H1 (cell line): ENCODE results near the gene CHRNA4. TPM values are rescaled to one million over a fixed set of nuclear protein-coding genes. Genes with fewer than 3 reads are reported as not detected.

Experiments used
- CTCF ChIA-PET: fragments of 300-600 bp; sonication (Branson Sonifier 250); formaldehyde crosslinking; loops from one replicate; lab custom pipeline; 2021; ENCODE audit not compliant: partially characterized antibody; lab: Charles Lee
- POLR2A ChIA-PET: fragments of 300-600 bp; sonication (Branson Sonifier 250); formaldehyde crosslinking; loops from one replicate; lab custom pipeline; 2021; ENCODE audit warnings: inconsistent platforms; ENCODE audit not compliant: partially characterized antibody; lab: Charles Lee
- DNase-seq, 2 experiments: peaks; one replicate each; pipeline versions ENCODE4 v3.0.0 to v3.0.0-alpha.2; 2010 to 2022; ENCODE audit warnings: low spot score in 2 of 2, low read depth in 1 of 2, mixed read lengths in 1 of 2
- FAIRE-seq: peaks from 2 replicates; lab custom pipeline; 2011; peaks lifted over from hg19 to GRCh38; lab: Jason Lieb, UNC
- H2AFZ ChIP-seq: 2 replicates; pipeline ENCODE4 v1.8.1; 2012; ENCODE audit warnings: low read length, inconsistent platforms
- H2AK5ac ChIP-seq: 2 replicates; pipeline ENCODE4 v1.6.1; 2013; ENCODE audit warnings: low read depth, low read length
- H2BK120ac ChIP-seq: replicated peaks from 2 replicates; pipeline ENCODE3; 2013; ENCODE audit warnings: low read depth, low read length, inconsistent platforms
- H2BK12ac ChIP-seq: 2 replicates; pipeline ENCODE4 v1.6.1; 2013; ENCODE audit warnings: low read depth, low read length
- H2BK15ac ChIP-seq: 2 replicates; pipeline ENCODE4 v1.6.1; 2013; ENCODE audit warnings: low read length
- H2BK20ac ChIP-seq: 2 replicates; pipeline ENCODE4 v1.6.1; 2013; ENCODE audit warnings: low read length
- H2BK5ac ChIP-seq: 2 replicates; pipeline ENCODE4 v1.6.1; 2013; ENCODE audit warnings: low read depth, low read length
- H3K14ac ChIP-seq: 2 replicates; pipeline ENCODE4 v1.6.1; 2013; ENCODE audit warnings: inconsistent platforms; ENCODE audit not compliant: insufficient read length
- H3K18ac ChIP-seq: 2 replicates; pipeline ENCODE4 v1.6.1; 2013; ENCODE audit warnings: low read length; ENCODE audit errors: extremely low read depth
- H3K23ac ChIP-seq: 2 replicates; pipeline ENCODE4 v1.6.1; 2013; ENCODE audit warnings: inconsistent platforms; ENCODE audit not compliant: insufficient read length
- H3K23me2 ChIP-seq: 2 replicates; pipeline ENCODE4 v1.6.1; 2013; ENCODE audit warnings: low read depth, low read length
- H3K27ac ChIP-seq: 2 replicates; pipeline ENCODE4 v1.6.1; 2011; ENCODE audit warnings: low read depth, low read length, inconsistent platforms
- H3K27me3 ChIP-seq, 4 experiments: replicated peaks in 1 of 4; 1 replicate in 1 of 4; 2 replicates in 3 of 4; pipeline versions ENCODE4 v1.6.1 to v1.8.1; 2011 to 2013; ENCODE audit warnings: low read length in 3 of 4, mild to moderate bottlenecking in 3 of 4, inconsistent platforms in 2 of 4, mixed read lengths in 2 of 4, moderate library complexity in 1 of 4; ENCODE audit not compliant: control insufficient read depth in 3 of 4, insufficient read depth in 3 of 4; ENCODE audit errors: extremely low read depth in 1 of 4
- H3K36me3 ChIP-seq, 4 experiments: 2 replicates each; pipeline versions ENCODE4 v1.6.1 to v1.8.1; 2011 to 2013; ENCODE audit warnings: mild to moderate bottlenecking in 4 of 4, low read length in 3 of 4, moderate library complexity in 2 of 4, control low read depth in 1 of 4, inconsistent platforms in 1 of 4; ENCODE audit not compliant: insufficient read depth in 4 of 4, control insufficient read depth in 2 of 4
- H3K4ac ChIP-seq: replicated peaks from 2 replicates; pipeline ENCODE3; 2013; ENCODE audit warnings: low read length, low read depth, mixed read lengths, inconsistent platforms; ENCODE audit not compliant: insufficient read length
- H3K4me1 ChIP-seq, 4 experiments: replicated peaks in 1 of 4; 1 replicate in 1 of 4; 2 replicates in 3 of 4; pipeline versions ENCODE4 v1.6.1 to v1.8.1; 2011 to 2013; ENCODE audit warnings: low read length in 3 of 4, inconsistent platforms in 2 of 4, mixed read lengths in 1 of 4; ENCODE audit not compliant: insufficient read depth in 4 of 4, control insufficient read depth in 3 of 4
- H3K4me2 ChIP-seq, 2 experiments: 2 replicates each; pipeline versions ENCODE4 v1.6.1 to v1.8.1; 2011 to 2013; ENCODE audit warnings: low read depth in 2 of 2, low read length in 2 of 2, control low read depth in 1 of 2, inconsistent platforms in 1 of 2, mild to moderate bottlenecking in 1 of 2; ENCODE audit not compliant: insufficient read depth in 1 of 2
- H3K4me3 ChIP-seq, 4 experiments: fragments of 200-600, 300-600 bp in 1 of 4; sonication (generic), shearing (Covaris generic), sonication (Bioruptor Twin) in 1 of 4; 2 replicates each; pipeline versions ENCODE4 v1.5.1 to v1.8.1; 2011 to 2016; ENCODE audit warnings: low read length in 4 of 4, low read depth in 3 of 4, control low read depth in 2 of 4, inconsistent platforms in 2 of 4, mild to moderate bottlenecking in 2 of 4, mixed read lengths in 1 of 4, moderate library complexity in 1 of 4; ENCODE audit not compliant: insufficient read depth in 2 of 4; ENCODE audit errors: extremely low read depth in 1 of 4
- H3K56ac ChIP-seq: replicated peaks from 2 replicates; pipeline ENCODE3; 2013; ENCODE audit warnings: low read depth, mild to moderate bottlenecking, mixed read lengths, low read length, inconsistent platforms; ENCODE audit not compliant: insufficient read length
- H3K79me1 ChIP-seq: 2 replicates; pipeline ENCODE4 v1.6.1; 2013; ENCODE audit warnings: low read depth, low read length, control low read depth
- H3K79me2 ChIP-seq, 2 experiments: 2 replicates each; pipeline versions ENCODE4 v1.6.1 to v1.8.1; 2012 to 2013; ENCODE audit warnings: low read length in 2 of 2, mild to moderate bottlenecking in 2 of 2, inconsistent platforms in 1 of 2; ENCODE audit not compliant: insufficient read depth in 2 of 2, control insufficient read depth in 1 of 2
- H3K9ac ChIP-seq, 4 experiments: replicated peaks in 1 of 4; 1 replicate in 1 of 4; 2 replicates in 3 of 4; pipeline versions ENCODE4 v1.6.1 to v1.8.1; 2011 to 2013; ENCODE audit warnings: low read depth in 3 of 4, low read length in 3 of 4, control low read depth in 2 of 4, mild to moderate bottlenecking in 2 of 4, moderate library complexity in 2 of 4, inconsistent platforms in 1 of 4; ENCODE audit errors: extremely low read depth in 1 of 4
- H3K9me3 ChIP-seq, 2 experiments: 2 replicates each; pipeline versions ENCODE4 v1.6.1 to v1.8.1; 2012 to 2013; ENCODE audit warnings: mild to moderate bottlenecking in 2 of 2, moderate library complexity in 2 of 2, control low read depth in 1 of 2, inconsistent platforms in 1 of 2, low read depth in 1 of 2, low read length in 1 of 2, mixed read lengths in 1 of 2; ENCODE audit not compliant: insufficient read depth in 2 of 2
- H4K20me1 ChIP-seq, 2 experiments: replicated peaks in 1 of 2; 2 replicates each; pipeline versions ENCODE3 to v1.8.1; 2011 to 2013; ENCODE audit warnings: inconsistent platforms in 2 of 2, low read length in 2 of 2, mild to moderate bottlenecking in 1 of 2; ENCODE audit not compliant: insufficient read depth in 2 of 2, control insufficient read depth in 1 of 2
- H4K5ac ChIP-seq: 2 replicates; pipeline ENCODE4 v1.6.1; 2013; ENCODE audit warnings: low read length, low read depth, mixed read lengths, inconsistent platforms; ENCODE audit not compliant: insufficient read length
- H4K8ac ChIP-seq: 2 replicates; pipeline ENCODE4 v1.8.0; 2013; ENCODE audit warnings: mild to moderate bottlenecking, moderate library complexity, low read length, inconsistent platforms; ENCODE audit not compliant: insufficient read depth; ENCODE audit errors: extremely low read depth
- H4K91ac ChIP-seq: replicated peaks from 2 replicates; pipeline ENCODE3; 2013; ENCODE audit warnings: low read length, mixed read lengths, inconsistent platforms; ENCODE audit not compliant: insufficient read length
- CTBP2 ChIP-seq: IDR thresholded peaks from 2 replicates; pipeline ENCODE4 v1.7.0; 2011; ENCODE audit warnings: borderline replicate concordance, mild to moderate bottlenecking, moderate library complexity, mixed read lengths, low read length; ENCODE audit not compliant: insufficient read depth, insufficient read length
- EGR1 ChIP-seq: IDR thresholded peaks from 2 replicates; pipeline ENCODE4 v1.6.1; 2011; ENCODE audit warnings: low read depth, low read length, borderline replicate concordance
- HDAC2 ChIP-seq, 2 experiments: fragments of 300-600 bp in 1 of 2; sonication (generic) in 1 of 2; IDR thresholded peaks; 2 replicates each; pipeline ENCODE4 v1.6.1; 2011 to 2012; ENCODE audit warnings: low read depth in 2 of 2, low read length in 2 of 2, mild to moderate bottlenecking in 2 of 2, moderate library complexity in 2 of 2, borderline replicate concordance in 1 of 2, inconsistent platforms in 1 of 2
- ZNF274 ChIP-seq: IDR thresholded peaks from 2 replicates; pipeline ENCODE4 v1.7.0; 2012; ENCODE audit warnings: low read length, borderline replicate concordance; ENCODE audit errors: extremely low read depth
- WGBS, 2 experiments: shearing (Covaris generic) in 1 of 2; methylation state at CpG; one replicate each; pipeline versions ENCODE4 v1.1.6 to v1.1.7; 2013 to 2015; ENCODE audit warnings: low lambda C conversion rate in 2 of 2, mixed read lengths in 2 of 2, inconsistent platforms in 1 of 2, low coverage in 1 of 2, missing lambda C conversion rate in 1 of 2; ENCODE audit not compliant: insufficient replicate concordance in 2 of 2, insufficient coverage in 1 of 2, insufficient read length in 1 of 2; ENCODE audit errors: extremely low coverage in 1 of 2, missing lambda C conversion rate in 1 of 2; 5-methylcytosine and 5-hydroxymethylcytosine counted together
- polyA plus RNA-seq, 7 experiments: library from polyadenylated mRNA; depleted of rRNA in 3 of 7; stranded (reverse) in 5 of 7; unstranded in 2 of 7; fragments of >200 nt in 5 of 7; fragments of 200-250 nt in 2 of 7; gene quantifications; 1 replicate in 5 of 7; 2 replicates in 1 of 7; 4 replicates in 1 of 7; pipeline versions ENCODE4 v1.2.1 to v1.2.3, GENCODE V29; 2011 to 2013; ENCODE audit warnings: missing spikeins in 2 of 7, mixed read lengths in 2 of 7
- total RNA-seq: library from RNA; stranded (reverse); fragmentation: NEBNext Ultra II Directional; extraction: Animal tissue kit (Norgen Biotek cat#: 25700); gene quantifications from 2 replicates; pipeline ENCODE4 v1.2.1, GENCODE V29; 2021

CHRNA4 gene
- total and polyA plus RNA-seq, 2 of the 8 experiments (the other 6 are each of a cell fraction or from before 2014, with no cell fraction given): 4.3 to 5.7 TPM

DNA sequence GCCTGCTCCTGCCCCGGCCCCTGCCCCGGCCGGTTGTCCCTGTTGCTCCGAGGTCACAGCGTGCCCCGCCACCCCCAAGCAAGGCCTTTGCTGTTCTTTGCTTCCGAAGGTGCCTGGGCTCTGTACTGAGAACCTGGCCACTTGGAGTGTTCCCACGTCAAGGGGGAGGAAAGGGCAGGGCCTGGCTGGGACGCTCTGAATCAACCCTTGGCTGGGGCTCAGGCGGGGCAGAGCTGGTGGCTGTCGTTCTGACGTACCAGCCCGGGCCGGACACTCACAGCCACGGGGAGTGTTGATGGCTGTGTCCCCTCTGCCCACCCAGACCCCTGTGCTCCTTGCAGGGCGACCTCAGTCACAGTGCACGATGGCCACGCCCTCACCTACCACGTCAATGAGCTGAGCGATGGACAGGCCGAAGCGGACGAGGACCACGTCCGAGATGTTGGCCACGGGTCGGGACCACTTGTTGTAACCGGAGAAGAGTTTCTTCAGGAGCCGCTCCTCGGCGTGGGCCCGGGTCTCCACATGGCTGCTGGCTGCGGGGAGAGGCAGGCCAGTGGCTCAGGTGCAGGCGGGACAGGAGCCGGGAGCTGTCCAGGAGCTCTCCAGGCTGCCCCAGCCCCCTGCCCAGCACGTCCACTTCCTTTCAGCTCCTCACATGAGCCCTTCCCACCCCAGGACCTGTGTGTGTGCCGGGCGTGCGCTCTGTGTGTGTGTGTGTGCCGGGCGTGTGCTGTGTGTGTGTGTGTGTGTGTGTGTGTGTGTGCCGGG is 1.8 kb downstream of the CHRNA4 start:
- no peak overlapping the region for H3K56ac ChIP-seq
- no peak overlapping the region for H3K23ac ChIP-seq
- peaks cover 0 to 21% (median 15%) of the 10 kb centered on the region in 4 experiments; a peak in 6 of 7 replicates for H3K4me1 ChIP-seq
- no peak for FAIRE-seq
- H2BK15ac ChIP-seq: peak overlapping the region; percentile 72; the same call in 1 of the 2 replicates
- H3K4ac ChIP-seq: no peak overlapping the region
- no peak overlapping the region for H2BK120ac ChIP-seq
- CTCF ChIA-PET: interaction anchor here (0.6 to 8.1 kb wide), 7 partner anchors 11 to 1165 kb away, joined by 3 to 85 read pairs (median 4); no protein-coding TSS in a partner anchor
- no peaks in the 10 kb centered on the region for H3K79me2 ChIP-seq
- TF ChIP-seq CTBP2 (no peak), ZNF274 (no peak), EGR1 (0 out of 2 replicates have a peak, but pooled peaks have one; percentile 9), HDAC2 (IDR thresholded peaks at IDR 0.05; ENCODE audit: borderline replicate concordance in 1 of 2, low read depth in 2 of 2, low read length in 2 of 2) (no peak)
- DNase-seq: no peak
- no peak overlapping the region for H3K27ac ChIP-seq
- H4K91ac ChIP-seq: no peak overlapping the region
- no peak overlapping the region for H2BK5ac ChIP-seq
- no peak overlapping the region for H3K9ac ChIP-seq
- H3K18ac ChIP-seq: no peak overlapping the region; the same call in 1 of the 2 replicates
- no peak overlapping the region for H3K14ac ChIP-seq
- no peaks in the 10 kb centered on the region for H3K79me1 ChIP-seq
- no peak overlapping the region for H4K8ac ChIP-seq
- no peaks in the 10 kb centered on the region for H3K36me3 ChIP-seq
- H4K20me1 ChIP-seq: peaks cover 0 to 4% of the 10 kb centered on the region in 2 experiments
- 0 out of 2 replicates have a peak overlapping the region, but pooled peaks have one; percentile 65 for H2AK5ac ChIP-seq
- no peak overlapping the region for H3K4me3 ChIP-seq
- H3K4me2 ChIP-seq: no peak overlapping the region; a peak in 1 of 4 replicates
- no peak overlapping the region for H2AFZ ChIP-seq
- H2BK12ac ChIP-seq: no peak overlapping the region; the same call in 1 of the 2 replicates
- peaks cover 0 to 29% (median 18%) of the 10 kb centered on the region in 4 experiments; a peak in 6 of 7 replicates for H3K27me3 ChIP-seq
- H3K23me2 ChIP-seq: peaks cover 10% of the 10 kb centered on the region; the same call in 1 of the 2 replicates
- WGBS, 2 experiments: 87% methylated on average over 39 of the region's 42 CpGs; no CpG with 5 or more reads in 1 of the 2 experiments
- POLR2A ChIA-PET: interaction anchor here (0.7 to 1.4 kb wide), 4 partner anchors 14 to 161 kb away, joined by 3 to 5 read pairs (median 3); partner anchors contain the start of gene PPDPF
- no peak overlapping the region for H2BK20ac ChIP-seq
- no peak overlapping the region for H4K5ac ChIP-seq
- H3K9me3 ChIP-seq: no peaks in the 10 kb centered on the region
